KMS-11 (cell line): ENCODE data around the gene RPLP1.
A peak's percentile ranks its signal among the peaks of the same experiment; 100 is the strongest.

Source experiments
- H2AFZ ChIP-seq: fragments of 200-600 bp; sonication (generic); 2 replicates; pipeline ENCODE4 v1.6.1; 2016; ENCODE audit warnings: antibody characterized with exemption, mixed run types, low read depth
- H3K27ac ChIP-seq: fragments of 200-600 bp; sonication (generic); 2 replicates; pipeline ENCODE4 v1.6.1; 2016; ENCODE audit warnings: mild to moderate bottlenecking, mixed run types
- H3K27me3 ChIP-seq: fragments of 200-600 bp; sonication (generic); 2 replicates; pipeline ENCODE4 v1.6.1; 2017; ENCODE audit warnings: mild to moderate bottlenecking, low read depth, mixed run types, moderate library complexity; ENCODE audit not compliant: insufficient read depth
- H3K36me3 ChIP-seq: fragments of 200-600 bp; sonication (generic); 2 replicates; pipeline ENCODE4 v1.6.1; 2017; ENCODE audit warnings: mild to moderate bottlenecking, mixed run types; ENCODE audit not compliant: insufficient read depth
- H3K4me1 ChIP-seq: fragments of 200-600 bp; sonication (generic); 2 replicates; pipeline ENCODE4 v1.6.1; 2016; ENCODE audit warnings: mild to moderate bottlenecking, low read depth, mixed run types; ENCODE audit not compliant: poor library complexity, severe bottlenecking
- H3K4me2 ChIP-seq: fragments of 200-600 bp; sonication (generic); 2 replicates; pipeline ENCODE4 v1.7.0; 2016; ENCODE audit warnings: mild to moderate bottlenecking, mixed run types
- H3K4me3 ChIP-seq: fragments of 200-600 bp; sonication (generic); IDR thresholded peaks from 2 replicates; pipeline ENCODE4 v1.6.1; 2017; ENCODE audit warnings: low read depth, low read length, mixed read lengths; ENCODE audit not compliant: insufficient read depth
- H3K79me2 ChIP-seq: fragments of 200-600 bp; sonication (generic); 2 replicates; pipeline ENCODE4 v1.6.1; 2016; ENCODE audit warnings: low read depth, mixed run types; ENCODE audit not compliant: insufficient read depth
- H3K9ac ChIP-seq: fragments of 200-600 bp; sonication (generic); 2 replicates; pipeline ENCODE4 v1.6.1; 2016; ENCODE audit warnings: mild to moderate bottlenecking, mixed run types
- H4K20me1 ChIP-seq: fragments of 200-600 bp; sonication (generic); 2 replicates; pipeline ENCODE4 v1.6.1; 2016; ENCODE audit warnings: mild to moderate bottlenecking, mixed run types; ENCODE audit not compliant: insufficient read depth
- TF ChIP-seq, protein P1 (sequence below): fragments of 200-600 bp; sonication (generic); conservative IDR thresholded peaks from 2 replicates; pipeline ENCODE4 v1.6.1; 2017; ENCODE audit warnings: low read depth, mild to moderate bottlenecking, antibody characterized with exemption, low read length, moderate library complexity, mixed read lengths

Gene RPLP1

DNA sequence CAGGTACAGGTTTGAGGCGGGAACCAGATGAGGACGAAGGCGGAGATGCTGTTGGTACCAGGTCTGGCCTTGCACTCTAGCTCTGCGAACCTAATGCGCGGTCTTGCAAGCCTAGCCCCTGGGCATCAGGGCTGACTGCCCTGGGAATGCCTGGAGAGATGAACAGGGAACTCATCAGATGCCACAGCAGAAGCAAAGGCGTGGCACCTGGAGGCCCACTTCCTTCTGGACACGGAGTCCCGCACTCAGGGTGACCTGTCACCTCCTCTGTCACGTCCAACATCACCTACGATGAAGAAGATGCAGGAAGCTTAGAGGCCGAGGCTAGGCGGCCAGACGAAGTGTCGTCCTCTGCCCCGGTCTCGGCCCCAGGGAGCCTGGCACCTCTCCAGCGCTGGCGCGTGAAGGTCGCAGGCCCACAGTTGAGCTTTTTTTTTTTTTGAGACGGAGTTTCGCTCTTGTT, 9.4 kb downstream of the RPLP1 start:
- Histone ChIP-seq H3K27me3 (no peaks in the 10 kb centered on the region), H3K27ac (no peak overlapping the region), H3K9ac (no peak overlapping the region; the same call in 1 of the 2 replicates), H3K4me1 (peaks cover 20% of the 10 kb centered on the region), H3K36me3 (no peaks in the 10 kb centered on the region), H3K4me2 (peak overlapping the region; percentile 95), H2AFZ (peak overlapping the region; percentile 92), H4K20me1 (no peaks in the 10 kb centered on the region), H3K4me3 (no peak overlapping the region), H3K79me2 (no peaks in the 10 kb centered on the region)
- TF ChIP-seq, protein P1, sequence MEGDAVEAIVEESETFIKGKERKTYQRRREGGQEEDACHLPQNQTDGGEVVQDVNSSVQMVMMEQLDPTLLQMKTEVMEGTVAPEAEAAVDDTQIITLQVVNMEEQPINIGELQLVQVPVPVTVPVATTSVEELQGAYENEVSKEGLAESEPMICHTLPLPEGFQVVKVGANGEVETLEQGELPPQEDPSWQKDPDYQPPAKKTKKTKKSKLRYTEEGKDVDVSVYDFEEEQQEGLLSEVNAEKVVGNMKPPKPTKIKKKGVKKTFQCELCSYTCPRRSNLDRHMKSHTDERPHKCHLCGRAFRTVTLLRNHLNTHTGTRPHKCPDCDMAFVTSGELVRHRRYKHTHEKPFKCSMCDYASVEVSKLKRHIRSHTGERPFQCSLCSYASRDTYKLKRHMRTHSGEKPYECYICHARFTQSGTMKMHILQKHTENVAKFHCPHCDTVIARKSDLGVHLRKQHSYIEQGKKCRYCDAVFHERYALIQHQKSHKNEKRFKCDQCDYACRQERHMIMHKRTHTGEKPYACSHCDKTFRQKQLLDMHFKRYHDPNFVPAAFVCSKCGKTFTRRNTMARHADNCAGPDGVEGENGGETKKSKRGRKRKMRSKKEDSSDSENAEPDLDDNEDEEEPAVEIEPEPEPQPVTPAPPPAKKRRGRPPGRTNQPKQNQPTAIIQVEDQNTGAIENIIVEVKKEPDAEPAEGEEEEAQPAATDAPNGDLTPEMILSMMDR: no peak

DNA sequence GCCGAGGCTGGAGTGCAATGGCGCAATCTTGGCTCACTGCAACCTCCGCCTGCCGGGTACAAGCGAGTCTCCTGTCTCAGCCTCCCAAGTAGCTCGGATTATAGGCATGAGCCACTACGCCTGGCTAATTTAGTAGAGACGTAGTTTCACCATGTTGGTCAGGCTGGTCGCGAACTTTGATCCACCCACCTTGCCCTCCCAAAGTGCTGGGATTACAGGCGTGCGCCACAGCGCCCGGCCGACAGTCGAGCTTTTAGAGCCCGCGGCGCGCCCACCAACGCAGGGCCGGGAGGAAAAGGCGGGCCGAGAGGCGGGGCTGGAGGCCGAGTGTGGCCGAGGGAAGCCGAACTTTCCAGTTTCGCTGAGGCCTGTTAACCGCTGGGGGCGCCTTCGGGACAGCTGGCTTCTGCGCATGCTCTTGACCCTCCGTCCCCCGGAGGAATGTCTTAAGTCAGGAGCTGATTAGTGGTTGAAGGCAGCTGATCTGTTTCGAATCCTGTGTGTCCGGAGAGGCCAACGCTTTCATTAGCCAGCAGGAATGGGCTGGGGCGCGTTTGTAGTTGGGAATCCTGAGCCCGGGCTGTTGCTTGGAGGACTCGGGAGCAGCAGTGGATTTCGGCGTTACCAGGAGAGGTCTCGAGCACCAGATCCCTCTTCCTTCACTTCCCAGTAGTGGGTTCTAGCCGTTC, 10.0 kb downstream of the RPLP1 start:
- H3K4me3 ChIP-seq: no peak overlapping the region
- H3K27ac ChIP-seq: peak overlapping the region; percentile 31; the same call in 1 of the 2 replicates
- TF ChIP-seq, protein P1: peak; percentile 77
- no peaks in the 10 kb centered on the region for H4K20me1 ChIP-seq
- peak overlapping the region; percentile 95 for H3K4me2 ChIP-seq
- H3K4me1 ChIP-seq: peaks cover 26% of the 10 kb centered on the region
- H3K27me3 ChIP-seq: no peaks in the 10 kb centered on the region
- H3K36me3 ChIP-seq: no peaks in the 10 kb centered on the region
- H3K9ac ChIP-seq: peak overlapping the region; percentile 62
- no peaks in the 10 kb centered on the region for H3K79me2 ChIP-seq
- H2AFZ ChIP-seq: peak overlapping the region; percentile 92

DNA sequence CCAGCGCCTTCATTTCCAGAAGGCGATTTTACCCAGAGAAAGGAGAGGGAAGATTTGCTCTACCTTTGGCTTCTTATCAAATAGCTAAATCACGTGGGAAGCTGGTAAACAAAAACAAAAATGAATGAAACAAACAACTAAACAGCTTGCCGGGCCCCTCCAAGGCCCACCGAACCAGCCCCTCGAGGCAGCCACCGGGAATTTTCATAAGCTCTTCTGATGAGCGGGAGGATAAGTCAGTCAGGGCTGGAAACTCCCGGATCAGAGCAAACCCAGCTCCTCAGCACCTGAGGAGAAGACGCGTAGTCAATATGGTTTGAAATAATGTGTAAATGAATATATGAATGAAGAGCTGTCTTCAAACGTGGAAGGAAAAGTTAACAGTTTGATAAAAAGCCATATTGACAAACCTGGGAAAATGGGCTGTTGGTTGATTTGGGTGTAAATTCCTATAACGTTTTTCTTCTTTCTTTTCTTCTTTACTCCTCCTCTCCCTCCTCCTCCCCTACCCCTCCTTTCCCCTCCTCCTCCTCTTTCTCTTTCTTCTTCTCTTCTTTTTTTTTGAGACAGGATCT, 10.7 kb downstream of the RPLP1 start:
- no peaks in the 10 kb centered on the region for H4K20me1 ChIP-seq
- TF ChIP-seq, protein P1: no peak
- no peaks in the 10 kb centered on the region for H3K36me3 ChIP-seq
- H2AFZ ChIP-seq: peak overlapping the region; percentile 92
- peak overlapping the region; percentile 31; the same call in 1 of the 2 replicates for H3K27ac ChIP-seq
- peak overlapping the region; percentile 62 for H3K9ac ChIP-seq
- peaks cover 32% of the 10 kb centered on the region for H3K4me1 ChIP-seq
- H3K4me2 ChIP-seq: peak overlapping the region; percentile 95
- H3K4me3 ChIP-seq: no peak overlapping the region
- H3K79me2 ChIP-seq: no peaks in the 10 kb centered on the region
- H3K27me3 ChIP-seq: no peaks in the 10 kb centered on the region

- no peaks in the 10 kb centered on the region for H3K79me2 ChIP-seq
- H4K20me1 ChIP-seq: no peaks in the 10 kb centered on the region
- no peak overlapping the region for H2AFZ ChIP-seq
- H3K4me1 ChIP-seq: peaks cover 47% of the 10 kb centered on the region
- H3K4me3 ChIP-seq: no peak overlapping the region
- H3K27me3 ChIP-seq: no peaks in the 10 kb centered on the region
- no peaks in the 10 kb centered on the region for H3K36me3 ChIP-seq
- TF ChIP-seq, protein P1: no peak
- no peak overlapping the region for H3K27ac ChIP-seq
- H3K4me2 ChIP-seq: no peak overlapping the region
- no peak overlapping the region for H3K9ac ChIP-seq
These were observed 12.6 kb downstream of the RPLP1 start for GRCh38 chr15:69465253-69465652.
